Tibial nerve (tissue), 4 donors: ENCODE data around the gene PMM2. TPM values are rescaled to one million over a fixed set of nuclear protein-coding genes. Genes with fewer than 3 reads are reported as not detected.
"Not testable (repeated sequence)": the region's sequence is repeated elsewhere in the genome, so short reads cannot be mapped to it uniquely, and the experiment has no call there.

Source experiments
- DNase-seq, 2 donors: peaks; one replicate each; pipeline ENCODE4 v3.0.0-alpha.2; 2019; ENCODE audit warnings: low spot score in 2 of 2
- H3K27ac ChIP-seq, 4 donors: fragments of 200-600 bp; sonication (generic) in 3 of 4; one replicate each; pipeline ENCODE4 v1.5.1; 2017 to 2019; ENCODE audit warnings: mild to moderate bottlenecking in 1 of 4
- H3K27me3 ChIP-seq, 2 donors: fragments of 200-600 bp; sonication (generic) in 1 of 2; one replicate each; pipeline versions ENCODE4 v1.5.1 to v1.6.0; 2017 to 2019
- H3K36me3 ChIP-seq, 3 donors: fragments of 200-600 bp; sonication (generic); one replicate each; pipeline ENCODE4 v1.5.1; 2018 to 2019
- H3K4me1 ChIP-seq, 4 donors: fragments of 200-600 bp; sonication (generic) in 3 of 4; one replicate each; pipeline ENCODE4 v1.5.1; 2017 to 2019
- H3K4me3 ChIP-seq, 4 donors: fragments of 200-600 bp; sonication (generic) in 3 of 4; one replicate each; pipeline ENCODE4 v1.5.1; 2017 to 2019; ENCODE audit warnings: mild to moderate bottlenecking in 1 of 4, moderate library complexity in 1 of 4
- H3K9me3 ChIP-seq, 4 donors: fragments of 200-600 bp; sonication (generic) in 3 of 4; one replicate each; pipeline ENCODE4 v1.5.1; 2017 to 2019
- EP300 ChIP-seq, 2 donors: sonication (generic); formaldehyde crosslinking; IDR thresholded peaks; one replicate each; pipeline ENCODE4 v1.6.1; 2017; ENCODE audit warnings: antibody characterized with exemption in 2 of 2, mild to moderate bottlenecking in 1 of 2
- POLR2A ChIP-seq, 2 donors: fragments of 450-650 bp; IDR thresholded peaks; one replicate each; pipeline ENCODE4 v1.6.1; 2017; ENCODE audit warnings: antibody characterized with exemption in 2 of 2, mild to moderate bottlenecking in 2 of 2, moderate library complexity in 2 of 2
- WGBS, 2 donors: methylation state at CpG; one replicate each; pipeline ENCODE4 v1.1.5; 2018; 5-methylcytosine and 5-hydroxymethylcytosine counted together
- total RNA-seq, 4 donors: library from RNA; depleted of rRNA; stranded (reverse); fragments of >200 nt; gene quantifications; one replicate each; pipeline ENCODE4 v1.1.0, GENCODE V29; 2016
- TF ChIP-seq, protein P1 (sequence below), 5 experiments: fragments of 200-600 bp in 3 of 5; fragments of 450-650 bp in 2 of 5; sonication (generic) in 3 of 5; IDR thresholded peaks; one replicate each; pipeline ENCODE4 v1.5.1; 2016 to 2019; ENCODE audit warnings: antibody characterized with exemption in 5 of 5, mild to moderate bottlenecking in 3 of 5, moderate library complexity in 2 of 5

Gene PMM2
- total RNA-seq, 4 donors from 2014 or later, result 37.6 to 73.8 (median 52.7) TPM

DNA sequence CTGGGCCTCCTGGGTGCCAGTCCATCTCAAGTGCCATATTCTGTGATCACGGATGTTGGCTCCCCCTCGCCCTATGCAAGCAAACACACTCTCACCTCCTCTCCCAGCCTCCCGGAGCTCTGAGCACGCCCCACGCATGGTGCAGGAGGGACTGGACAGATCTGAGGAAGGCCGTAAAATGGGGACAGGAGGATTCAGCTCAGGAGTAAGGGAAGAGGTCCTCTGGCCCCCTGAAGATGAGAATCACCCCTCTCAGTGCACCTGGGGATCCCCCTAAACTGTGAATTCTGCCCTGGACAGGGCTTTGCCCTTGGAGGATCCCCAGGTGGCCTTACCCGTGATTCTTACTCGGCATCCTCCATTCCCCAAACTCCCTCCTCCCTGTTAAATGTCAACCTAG, 15.8 kb upstream of the PMM2 start:
- Histone ChIP-seq H3K4me1 (no peaks in the 10 kb centered on the region), H3K27me3 (no peaks in the 10 kb centered on the region), H3K4me3 (no peak overlapping the region), H3K9me3 (no peaks in the 10 kb centered on the region), H3K27ac (no peak overlapping the region), H3K36me3 (peaks cover 0 to 68% (median 0%) of the 10 kb centered on the region in 3 donors)
- TF ChIP-seq POLR2A (IDR thresholded peaks at IDR 0.05) (no peak), EP300 (IDR thresholded peaks at IDR 0.05) (no peak)
- TF ChIP-seq, protein P1, sequence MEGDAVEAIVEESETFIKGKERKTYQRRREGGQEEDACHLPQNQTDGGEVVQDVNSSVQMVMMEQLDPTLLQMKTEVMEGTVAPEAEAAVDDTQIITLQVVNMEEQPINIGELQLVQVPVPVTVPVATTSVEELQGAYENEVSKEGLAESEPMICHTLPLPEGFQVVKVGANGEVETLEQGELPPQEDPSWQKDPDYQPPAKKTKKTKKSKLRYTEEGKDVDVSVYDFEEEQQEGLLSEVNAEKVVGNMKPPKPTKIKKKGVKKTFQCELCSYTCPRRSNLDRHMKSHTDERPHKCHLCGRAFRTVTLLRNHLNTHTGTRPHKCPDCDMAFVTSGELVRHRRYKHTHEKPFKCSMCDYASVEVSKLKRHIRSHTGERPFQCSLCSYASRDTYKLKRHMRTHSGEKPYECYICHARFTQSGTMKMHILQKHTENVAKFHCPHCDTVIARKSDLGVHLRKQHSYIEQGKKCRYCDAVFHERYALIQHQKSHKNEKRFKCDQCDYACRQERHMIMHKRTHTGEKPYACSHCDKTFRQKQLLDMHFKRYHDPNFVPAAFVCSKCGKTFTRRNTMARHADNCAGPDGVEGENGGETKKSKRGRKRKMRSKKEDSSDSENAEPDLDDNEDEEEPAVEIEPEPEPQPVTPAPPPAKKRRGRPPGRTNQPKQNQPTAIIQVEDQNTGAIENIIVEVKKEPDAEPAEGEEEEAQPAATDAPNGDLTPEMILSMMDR (IDR thresholded peaks at IDR 0.05), result no peak
- WGBS, 2 donors, result 88 to 93% methylated on average over 8 of the region's 8 CpGs
- no peak for DNase-seq

DNA sequence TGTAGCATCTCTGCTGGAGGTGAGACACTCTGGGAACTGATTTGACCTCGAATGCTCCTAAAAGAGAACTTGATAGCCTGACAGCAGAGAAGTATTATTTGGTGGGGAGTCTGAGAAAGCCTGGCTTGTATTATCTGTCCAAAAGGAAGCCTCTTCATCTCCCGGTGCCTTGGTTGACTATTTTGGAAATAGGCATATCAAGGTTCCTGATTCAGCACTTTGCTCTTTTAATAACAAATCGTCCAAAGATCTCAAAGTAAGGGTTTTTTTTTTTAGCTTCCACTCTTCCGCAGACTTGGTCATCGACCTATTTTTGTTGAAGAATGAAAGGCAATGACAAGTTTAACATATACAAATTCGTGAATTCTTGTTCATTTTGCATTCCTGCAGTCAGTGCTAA, 15.0 kb upstream of the PMM2 start:
- no peak overlapping the region for H3K4me3 ChIP-seq
- no peak overlapping the region for H3K27ac ChIP-seq
- DNase-seq, result no peak
- H3K27me3 ChIP-seq, result no peaks in the 10 kb centered on the region
- no peaks in the 10 kb centered on the region for H3K4me1 ChIP-seq
- H3K9me3 ChIP-seq, result no peaks in the 10 kb centered on the region
- WGBS, 2 donors, result 72 to 74% methylated on average over 6 of the region's 6 CpGs
- H3K36me3 ChIP-seq, result peaks cover 0 to 59% (median 0%) of the 10 kb centered on the region in 3 donors
- TF ChIP-seq POLR2A (IDR thresholded peaks at IDR 0.05) (no peak), EP300 (IDR thresholded peaks at IDR 0.05) (no peak)
- TF ChIP-seq, protein P1 (IDR thresholded peaks at IDR 0.05), result no peak

GRCh38 chr16:8785408-8785807, 12.2 kb upstream of the PMM2 start:
- TF ChIP-seq POLR2A (IDR thresholded peaks at IDR 0.05) (no peak), EP300 (IDR thresholded peaks at IDR 0.05) (no peak)
- TF ChIP-seq, protein P1 (IDR thresholded peaks at IDR 0.05), result no peak
- Histone ChIP-seq H3K36me3 (peaks cover 0 to 32% (median 0%) of the 10 kb centered on the region in 3 donors), H3K27me3 (no peaks in the 10 kb centered on the region), H3K4me3 (no peak overlapping the region), H3K9me3 (no peaks in the 10 kb centered on the region), H3K4me1 (no peaks in the 10 kb centered on the region), H3K27ac (no peak overlapping the region)
- WGBS, 2 donors, result 78 to 82% methylated on average over 6 of the region's 6 CpGs
- DNase-seq, result no peak

GRCh38 chr16:8786316-8786715, 11.3 kb upstream of the PMM2 start:
- WGBS, 2 donors, result 85% methylated on average over 11 of the region's 11 CpGs
- not testable (repeated sequence) for DNase-seq

GRCh38 chr16:8788578-8789172, 9.0 kb upstream of the PMM2 start:
- no peak for TF ChIP-seq POLR2A (IDR thresholded peaks at IDR 0.05)
- TF ChIP-seq EP300 (IDR thresholded peaks at IDR 0.05), result no peak
- TF ChIP-seq, protein P1 (IDR thresholded peaks at IDR 0.05), result no peak
- Histone ChIP-seq H3K4me3 (no peak overlapping the region), H3K36me3 (no peaks in the 10 kb centered on the region), H3K4me1 (peaks cover 0 to 2% (median 0%) of the 10 kb centered on the region in 4 donors), H3K9me3 (no peaks in the 10 kb centered on the region), H3K27ac (no peak overlapping the region), H3K27me3 (no peaks in the 10 kb centered on the region)
- 64 to 70% methylated on average over 8 of the region's 8 CpGs for WGBS, 2 donors
- DNase-seq, result no peak

More at GRCh38 chr16:8786316-8786715, 11.3 kb upstream of the PMM2 start:
- peaks cover 0 to 23% (median 0%) of the 10 kb centered on the region in 3 donors for H3K36me3 ChIP-seq
- not testable (repeated sequence) for H3K27me3 ChIP-seq, H3K9me3 ChIP-seq, H3K4me3 ChIP-seq, H3K4me1 ChIP-seq, H3K27ac ChIP-seq
